Adrenal gland (tissue), 5 donors: ENCODE results near the gene OOSP4A.
"Not testable (repeated sequence)": the region's sequence is repeated elsewhere in the genome, so short reads cannot be mapped to it uniquely, and the experiment has no call there.

Experiments used
- CTCF ChIP-seq, 6 experiments: fragments of 450-650 bp in 4 of 6; fragments of 200-600 bp in 2 of 6; sonication (generic) in 1 of 6; IDR thresholded peaks; 1 replicate in 5 of 6; 2 replicates in 1 of 6; pipeline versions ENCODE4 v1.5.1 to v1.8.0; 2016 to 2021; ENCODE audit warnings: antibody characterized with exemption in 6 of 6, mild to moderate bottlenecking in 2 of 6, moderate library complexity in 1 of 6
- POLR2A ChIP-seq, 2 donors: fragments of 450-650 bp; IDR thresholded peaks; one replicate each; pipeline ENCODE4 v1.6.1; 2017; ENCODE audit warnings: antibody characterized with exemption in 2 of 2, mild to moderate bottlenecking in 2 of 2, moderate library complexity in 1 of 2
- donor health status: DM: no; HTN: no; CAD: no.

- not testable (repeated sequence) for TF ChIP-seq CTCF, POLR2A (IDR thresholded peaks at IDR 0.05)
These were observed 18.2 kb downstream of the OOSP4A start for GRCh38 chr11:59982037-59982436.
